ENCODE results near the gene AREG. TPM values are rescaled to one million over a fixed set of nuclear protein-coding genes. Genes with fewer than 3 reads are reported as not detected.
A peak's percentile ranks its signal among the peaks of the same experiment; 100 is the strongest.

Gene AREG
- polyA plus RNA-seq, 1 donor (not counting 4 experiments of a cell fraction or from before 2014, with no cell fraction given) = 1,566 TPM

DNA sequence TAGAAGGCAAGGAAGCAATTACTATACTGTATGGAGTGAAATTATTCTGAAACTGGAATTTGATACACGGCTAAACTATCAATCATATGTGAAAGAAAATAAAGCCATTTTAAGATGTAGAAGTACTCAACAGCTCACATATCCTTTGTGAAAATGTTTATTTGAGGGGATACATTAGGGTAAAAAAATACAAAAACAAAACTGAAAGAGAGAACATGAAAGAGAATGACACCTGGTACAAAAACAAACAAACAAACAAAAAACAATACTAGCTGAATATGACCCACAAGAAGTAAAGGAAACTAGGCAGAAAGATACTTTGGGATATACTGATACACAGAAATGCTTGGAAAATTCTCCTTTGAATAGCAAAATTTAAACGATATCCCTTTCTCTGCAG, 20.8 kb upstream of the AREG start:
- no peak overlapping the region for H3K9ac ChIP-seq (ENCODE audit: control insufficient read depth, extremely low read depth, insufficient read depth, low read length)

DNA sequence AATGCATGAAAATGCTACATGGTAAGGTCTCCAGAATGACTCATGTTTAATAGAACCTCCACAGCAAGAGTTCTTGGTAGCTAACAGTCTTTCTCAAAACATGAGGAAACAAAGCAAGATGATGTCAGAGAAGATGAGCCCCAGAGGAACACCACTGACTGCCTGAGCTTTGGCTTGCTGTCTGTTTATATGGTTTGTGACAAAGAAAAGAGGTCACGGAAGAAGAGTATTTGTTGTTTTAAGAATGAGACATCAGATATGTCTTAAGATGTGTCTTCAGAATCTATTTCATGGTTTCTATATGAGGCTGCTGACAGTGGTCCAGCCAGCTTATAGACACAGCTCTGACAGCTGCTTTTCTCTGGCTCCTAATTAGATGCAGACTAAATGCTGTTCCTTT, 18.8 kb upstream of the AREG start:
- H3K9me1 ChIP-seq (ENCODE audit: control insufficient read depth, extremely low read depth, insufficient read depth, low read length) = no peaks in the 10 kb centered on the region
- H3K36me3 ChIP-seq (ENCODE audit: control insufficient read depth in 2 of 2, extremely low read depth in 1 of 2, insufficient read depth in 2 of 2, low read length in 2 of 2) = no peaks in the 10 kb centered on the region
- no peaks in the 10 kb centered on the region for H3K79me2 ChIP-seq (ENCODE audit: control insufficient read depth, insufficient read depth, low read length)
- H3K9me3 ChIP-seq (ENCODE audit: control insufficient read depth, low read depth, low read length) = no peaks in the 10 kb centered on the region
- no peak overlapping the region for H3K4me3 ChIP-seq (ENCODE audit: control insufficient read depth in 2 of 3, extremely low read depth in 1 of 3, insufficient read depth in 2 of 3, low read depth in 1 of 3, low read length in 3 of 3)
- peak overlapping the region; percentile 51 for H3K27ac ChIP-seq (ENCODE audit: control insufficient read depth, insufficient read depth, low read length)
- peak overlapping the region; percentile 4 for H3K4me2 ChIP-seq (ENCODE audit: control insufficient read depth, extremely low read depth, insufficient read depth, low read depth, low read length)
- dilution Hi-C loops (cut with MboI; ENCODE audit: extremely low pct_ligation_motif_present, low sequenced_read_pairs) = no loop called here
- DNase-seq (ENCODE audit: low read depth, low spot score) (no peak), FAIRE-seq (peak; percentile 75)
- peaks cover 61% of the 10 kb centered on the region for H3K4me1 ChIP-seq (ENCODE audit: control insufficient read depth, extremely low read depth, insufficient read depth, low read length)
- H3K9ac ChIP-seq (ENCODE audit: control insufficient read depth, extremely low read depth, insufficient read depth, low read length) = no peak overlapping the region
- TF ChIP-seq EZH2 (IDR thresholded peaks at IDR 0.05; ENCODE audit: low read length) = no peak
- TF ChIP-seq, protein P1, sequence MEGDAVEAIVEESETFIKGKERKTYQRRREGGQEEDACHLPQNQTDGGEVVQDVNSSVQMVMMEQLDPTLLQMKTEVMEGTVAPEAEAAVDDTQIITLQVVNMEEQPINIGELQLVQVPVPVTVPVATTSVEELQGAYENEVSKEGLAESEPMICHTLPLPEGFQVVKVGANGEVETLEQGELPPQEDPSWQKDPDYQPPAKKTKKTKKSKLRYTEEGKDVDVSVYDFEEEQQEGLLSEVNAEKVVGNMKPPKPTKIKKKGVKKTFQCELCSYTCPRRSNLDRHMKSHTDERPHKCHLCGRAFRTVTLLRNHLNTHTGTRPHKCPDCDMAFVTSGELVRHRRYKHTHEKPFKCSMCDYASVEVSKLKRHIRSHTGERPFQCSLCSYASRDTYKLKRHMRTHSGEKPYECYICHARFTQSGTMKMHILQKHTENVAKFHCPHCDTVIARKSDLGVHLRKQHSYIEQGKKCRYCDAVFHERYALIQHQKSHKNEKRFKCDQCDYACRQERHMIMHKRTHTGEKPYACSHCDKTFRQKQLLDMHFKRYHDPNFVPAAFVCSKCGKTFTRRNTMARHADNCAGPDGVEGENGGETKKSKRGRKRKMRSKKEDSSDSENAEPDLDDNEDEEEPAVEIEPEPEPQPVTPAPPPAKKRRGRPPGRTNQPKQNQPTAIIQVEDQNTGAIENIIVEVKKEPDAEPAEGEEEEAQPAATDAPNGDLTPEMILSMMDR (optimal IDR thresholded peaks at IDR 0.05 in 1 of 3, IDR thresholded peaks at IDR 0.05 in 1 of 3, conservative IDR thresholded peaks at IDR 0.05 in 1 of 3; ENCODE audit: extremely low read depth in 1 of 3, insufficient read depth in 2 of 3, low read length in 3 of 3) = no peak
- H2AFZ ChIP-seq (ENCODE audit: control insufficient read depth, low read length) = no peak overlapping the region
- H4K20me1 ChIP-seq (ENCODE audit: control insufficient read depth, extremely low read depth, insufficient read depth, low read length) = no peaks in the 10 kb centered on the region
- H3K27me3 ChIP-seq (ENCODE audit: control insufficient read depth, extremely low read depth, insufficient read depth, low read length) = no peaks in the 10 kb centered on the region

More for the DNA sequence above, 20.8 kb upstream of the AREG start:
- H3K27me3 ChIP-seq (ENCODE audit: control insufficient read depth, extremely low read depth, insufficient read depth, low read length) = no peaks in the 10 kb centered on the region
- no peak overlapping the region for H3K4me3 ChIP-seq (ENCODE audit: control insufficient read depth in 2 of 3, extremely low read depth in 1 of 3, insufficient read depth in 2 of 3, low read depth in 1 of 3, low read length in 3 of 3)
- peak; percentile 20 for FAIRE-seq
- H3K4me2 ChIP-seq (ENCODE audit: control insufficient read depth, extremely low read depth, insufficient read depth, low read depth, low read length) = no peak overlapping the region
- H3K27ac ChIP-seq (ENCODE audit: control insufficient read depth, insufficient read depth, low read length) = no peak overlapping the region
- no peak for TF ChIP-seq EZH2 (IDR thresholded peaks at IDR 0.05; ENCODE audit: low read length)
- TF ChIP-seq, protein P1 (optimal IDR thresholded peaks at IDR 0.05 in 1 of 3, IDR thresholded peaks at IDR 0.05 in 1 of 3, conservative IDR thresholded peaks at IDR 0.05 in 1 of 3; ENCODE audit: extremely low read depth in 1 of 3, insufficient read depth in 2 of 3, low read length in 3 of 3) = no peak
- H3K79me2 ChIP-seq (ENCODE audit: control insufficient read depth, insufficient read depth, low read length) = no peaks in the 10 kb centered on the region
- no peaks in the 10 kb centered on the region for H3K9me3 ChIP-seq (ENCODE audit: control insufficient read depth, low read depth, low read length)
- no peak for DNase-seq (ENCODE audit: low read depth, low spot score)
- H2AFZ ChIP-seq (ENCODE audit: control insufficient read depth, low read length) = no peak overlapping the region
- no peaks in the 10 kb centered on the region for H3K9me1 ChIP-seq (ENCODE audit: control insufficient read depth, extremely low read depth, insufficient read depth, low read length)
- H3K4me1 ChIP-seq (ENCODE audit: control insufficient read depth, extremely low read depth, insufficient read depth, low read length) = peaks cover 50% of the 10 kb centered on the region
- no peaks in the 10 kb centered on the region for H4K20me1 ChIP-seq (ENCODE audit: control insufficient read depth, extremely low read depth, insufficient read depth, low read length)
- dilution Hi-C loops (cut with MboI; ENCODE audit: extremely low pct_ligation_motif_present, low sequenced_read_pairs) = no loop called here
- no peaks in the 10 kb centered on the region for H3K36me3 ChIP-seq (ENCODE audit: control insufficient read depth in 2 of 2, extremely low read depth in 1 of 2, insufficient read depth in 2 of 2, low read length in 2 of 2)
